Measurements from ENCODE around the gene RAB29.

DNA sequence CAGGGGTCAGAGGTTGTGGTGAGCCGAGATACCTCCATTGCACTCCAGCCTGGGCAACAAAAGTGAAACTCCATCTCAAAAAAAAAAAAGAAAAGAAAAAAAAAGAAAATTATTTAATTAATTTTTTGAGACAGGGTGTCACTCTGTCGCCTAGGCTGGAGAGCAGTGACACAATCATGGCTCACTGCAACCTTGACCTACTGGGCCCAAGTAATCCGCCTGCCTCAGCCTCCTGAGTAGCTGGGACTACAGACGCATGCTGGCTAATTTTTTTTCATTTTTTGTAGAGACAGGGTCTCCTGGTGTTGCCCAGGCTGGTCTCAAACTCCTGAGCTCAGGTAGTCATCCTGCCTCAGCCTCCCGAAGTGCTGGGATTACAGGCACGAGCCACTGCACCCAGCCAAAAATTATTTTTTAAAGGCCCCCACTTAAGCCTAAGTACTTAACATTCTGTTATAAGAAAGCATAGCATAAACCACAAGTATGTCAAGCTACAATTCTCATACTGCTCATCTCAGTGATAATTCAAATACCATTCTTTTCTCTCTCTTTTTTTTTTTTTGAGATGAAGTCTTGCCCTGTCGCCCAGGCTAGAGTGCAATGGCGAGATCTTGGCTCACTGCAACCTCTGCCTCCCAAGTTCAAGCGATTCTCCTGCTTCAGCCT, 45.2 kb downstream of the RAB29 start:
- TF ChIP-seq, protein P1, sequence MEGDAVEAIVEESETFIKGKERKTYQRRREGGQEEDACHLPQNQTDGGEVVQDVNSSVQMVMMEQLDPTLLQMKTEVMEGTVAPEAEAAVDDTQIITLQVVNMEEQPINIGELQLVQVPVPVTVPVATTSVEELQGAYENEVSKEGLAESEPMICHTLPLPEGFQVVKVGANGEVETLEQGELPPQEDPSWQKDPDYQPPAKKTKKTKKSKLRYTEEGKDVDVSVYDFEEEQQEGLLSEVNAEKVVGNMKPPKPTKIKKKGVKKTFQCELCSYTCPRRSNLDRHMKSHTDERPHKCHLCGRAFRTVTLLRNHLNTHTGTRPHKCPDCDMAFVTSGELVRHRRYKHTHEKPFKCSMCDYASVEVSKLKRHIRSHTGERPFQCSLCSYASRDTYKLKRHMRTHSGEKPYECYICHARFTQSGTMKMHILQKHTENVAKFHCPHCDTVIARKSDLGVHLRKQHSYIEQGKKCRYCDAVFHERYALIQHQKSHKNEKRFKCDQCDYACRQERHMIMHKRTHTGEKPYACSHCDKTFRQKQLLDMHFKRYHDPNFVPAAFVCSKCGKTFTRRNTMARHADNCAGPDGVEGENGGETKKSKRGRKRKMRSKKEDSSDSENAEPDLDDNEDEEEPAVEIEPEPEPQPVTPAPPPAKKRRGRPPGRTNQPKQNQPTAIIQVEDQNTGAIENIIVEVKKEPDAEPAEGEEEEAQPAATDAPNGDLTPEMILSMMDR (IDR thresholded peaks at IDR 0.05): no peak
- no peak for TF ChIP-seq EZH2 (IDR thresholded peaks at IDR 0.05; ENCODE audit: borderline replicate concordance, insufficient read depth, low read depth, low read length, poor library complexity, severe bottlenecking)

All from B cell (primary cell).